ENCODE measurements around the gene CNTNAP2.

DNA sequence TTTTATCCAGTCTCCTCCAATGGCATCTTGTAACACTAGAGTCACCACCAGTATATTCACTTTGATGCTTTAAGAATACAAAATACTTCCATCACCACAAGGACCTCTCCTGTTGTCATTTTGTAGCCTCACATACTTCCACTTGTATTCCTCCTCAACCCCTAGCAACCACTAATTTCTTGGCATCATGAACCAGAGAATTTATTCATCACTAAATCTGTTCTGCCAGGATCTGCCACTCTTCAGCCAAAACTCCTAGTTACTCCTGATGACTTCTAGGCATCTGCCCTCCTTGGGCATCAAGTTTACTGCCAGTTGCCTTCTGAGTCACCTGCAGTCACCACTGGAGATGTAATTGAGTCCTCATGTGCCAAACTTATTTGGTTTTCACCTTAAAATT, 906.8 kb downstream of the CNTNAP2 start:
- TF ChIP-seq CTCF (IDR thresholded peaks at IDR 0.05) (no peak), POLR2A (IDR thresholded peaks at IDR 0.05) (no peak)
